Nephron (organoid): ENCODE results near the gene BCKDK.
A peak's percentile ranks its signal among the peaks of the same experiment; 100 is the strongest.

Source experiments
- H3K27ac Mint-ChIP-seq, 3 experiments: 2 replicates each; pipeline ENCODE4 v1.8.0; 2020; ENCODE audit warnings: mixed read lengths in 3 of 3, mild to moderate bottlenecking in 2 of 3, moderate library complexity in 1 of 3
- H3K27me3 Mint-ChIP-seq: 2 replicates; pipeline ENCODE4 v1.8.0; 2021; ENCODE audit warnings: low read depth, mild to moderate bottlenecking, moderate library complexity, mixed read lengths
- H3K36me3 Mint-ChIP-seq: 2 replicates; pipeline ENCODE4 v1.8.0; 2020; ENCODE audit warnings: low read depth, mixed read lengths
- H3K4me1 Mint-ChIP-seq: 2 replicates; pipeline ENCODE4 v1.8.0; 2020; ENCODE audit warnings: mixed read lengths
- H3K4me3 Mint-ChIP-seq, 3 experiments: 2 replicates each; pipeline ENCODE4 v1.8.0; 2020; ENCODE audit warnings: mild to moderate bottlenecking in 3 of 3, mixed read lengths in 3 of 3, moderate library complexity in 2 of 3
- H3K9me3 Mint-ChIP-seq: 2 replicates; pipeline ENCODE4 v1.8.0; 2020; ENCODE audit warnings: mixed read lengths
- CTCF ChIP-seq, 3 experiments: fragments of 200-600 bp; sonication (generic); IDR thresholded peaks; one replicate each; pipeline ENCODE4 v1.5.0; 2021; ENCODE audit warnings: antibody characterized with exemption in 3 of 3; ENCODE audit not compliant: unreplicated experiment in 3 of 3

BCKDK gene

GRCh38 chr16:31078597-31079341 is 29.4 kb upstream of the BCKDK start:
- TF ChIP-seq CTCF (IDR thresholded peaks at IDR 0.05; ENCODE audit: unreplicated experiment in 3 of 3) = no peak
- no peak overlapping the region for H3K27ac Mint-ChIP-seq
- no peaks in the 10 kb centered on the region for H3K9me3 Mint-ChIP-seq
- H3K4me3 Mint-ChIP-seq = peak overlapping the region in 2 of 3 experiments; percentile 17 to 38
- peaks cover 15% of the 10 kb centered on the region for H3K4me1 Mint-ChIP-seq
- H3K36me3 Mint-ChIP-seq = peaks cover 42% of the 10 kb centered on the region
- H3K27me3 Mint-ChIP-seq = peaks cover 3% of the 10 kb centered on the region

GRCh38 chr16:31079342-31079944 is 28.7 kb upstream of the BCKDK start:
- H3K4me1 Mint-ChIP-seq = peaks cover 14% of the 10 kb centered on the region
- no peak overlapping the region for H3K27ac Mint-ChIP-seq
- H3K4me3 Mint-ChIP-seq = no peak overlapping the region
- H3K9me3 Mint-ChIP-seq = no peaks in the 10 kb centered on the region
- peaks cover 3% of the 10 kb centered on the region for H3K27me3 Mint-ChIP-seq
- peaks cover 42% of the 10 kb centered on the region for H3K36me3 Mint-ChIP-seq
- no peak for TF ChIP-seq CTCF (IDR thresholded peaks at IDR 0.05; ENCODE audit: unreplicated experiment in 3 of 3)

- peaks cover 39% of the 10 kb centered on the region for H3K36me3 Mint-ChIP-seq
- peaks cover 3% of the 10 kb centered on the region for H3K27me3 Mint-ChIP-seq
- H3K9me3 Mint-ChIP-seq = no peaks in the 10 kb centered on the region
- no peak overlapping the region for H3K27ac Mint-ChIP-seq
- peaks cover 8% of the 10 kb centered on the region for H3K4me1 Mint-ChIP-seq
- TF ChIP-seq CTCF (IDR thresholded peaks at IDR 0.05; ENCODE audit: unreplicated experiment in 3 of 3) = no peak
- H3K4me3 Mint-ChIP-seq = no peak overlapping the region
Observed at GRCh38 chr16:31080035-31080629, 28.1 kb upstream of the BCKDK start.

- Mint-ChIP-seq H3K27ac (no peak overlapping the region), H3K27me3 (peaks cover 3% of the 10 kb centered on the region), H3K36me3 (peaks cover 42% of the 10 kb centered on the region), H3K9me3 (no peaks in the 10 kb centered on the region), H3K4me3 (no peak overlapping the region), H3K4me1 (peaks cover 15% of the 10 kb centered on the region)
- no peak for TF ChIP-seq CTCF (IDR thresholded peaks at IDR 0.05; ENCODE audit: unreplicated experiment in 3 of 3)
Observed at GRCh38 chr16:31080756-31081419, 27.3 kb upstream of the BCKDK start.

- TF ChIP-seq CTCF (IDR thresholded peaks at IDR 0.05; ENCODE audit: unreplicated experiment in 3 of 3) = no peak
- H3K4me3 Mint-ChIP-seq = peak overlapping the region in 1 of 3 experiments; percentile 24
- peaks cover 3% of the 10 kb centered on the region for H3K27me3 Mint-ChIP-seq
- H3K27ac Mint-ChIP-seq = peak overlapping the region in 1 of 3 experiments; percentile 22
- peaks cover 39% of the 10 kb centered on the region for H3K36me3 Mint-ChIP-seq
- no peaks in the 10 kb centered on the region for H3K9me3 Mint-ChIP-seq
- H3K4me1 Mint-ChIP-seq = peaks cover 21% of the 10 kb centered on the region
Observed at GRCh38 chr16:31081428-31082351, 26.5 kb upstream of the BCKDK start.
